Neural cell (in vitro differentiated cells): Measurements from ENCODE around the gene RUNX1. TPM values are rescaled to one million over a fixed set of nuclear protein-coding genes. Genes with fewer than 3 reads are reported as not detected.

Experiments used
- H2AFZ ChIP-seq: fragments of 200-600, 300-800 bp; sonication (generic), shearing (Covaris generic); 2 replicates; pipeline ENCODE4 v1.6.0; 2014; ENCODE audit warnings: low read depth, mild to moderate bottlenecking, antibody characterized with exemption, low read length, moderate library complexity
- H3F3A ChIP-seq: fragments of 200-600 bp; shearing (Covaris generic); 2 replicates; pipeline ENCODE4 v1.6.1; 2016; ENCODE audit warnings: mild to moderate bottlenecking, moderate library complexity, mixed read lengths, antibody characterized with exemption, low read length; ENCODE audit not compliant: insufficient read depth, poor library complexity, severe bottlenecking
- H3K27ac ChIP-seq: fragments of 200-600, 300-800 bp; sonication (generic), shearing (Covaris generic); 2 replicates; pipeline ENCODE4 v1.5.1; 2014; ENCODE audit warnings: mild to moderate bottlenecking, low read length, moderate library complexity
- H3K27me3 ChIP-seq: fragments of 300-800, 200-600 bp; sonication (generic), shearing (Covaris generic); 2 replicates; pipeline ENCODE4 v1.6.0; 2014; ENCODE audit warnings: mild to moderate bottlenecking, low read depth, low read length, moderate library complexity; ENCODE audit not compliant: insufficient read depth
- H3K36me3 ChIP-seq: fragments of 300-800, 200-600 bp; sonication (generic), shearing (Covaris generic); 2 replicates; pipeline ENCODE4 v1.5.1; 2014; ENCODE audit warnings: mild to moderate bottlenecking, antibody characterized with exemption, low read length, moderate library complexity; ENCODE audit not compliant: insufficient read depth
- H3K4me2 ChIP-seq: fragments of 300-800, 200-600 bp; sonication (generic), shearing (Covaris generic); 2 replicates; pipeline ENCODE4 v1.6.0; 2014; ENCODE audit warnings: mild to moderate bottlenecking, low read length
- H3K4me3 ChIP-seq: fragments of 300-800, 200-600 bp; sonication (generic), shearing (Covaris generic); 2 replicates; pipeline ENCODE4 v1.5.1; 2014; ENCODE audit warnings: mild to moderate bottlenecking, low read length, moderate library complexity
- H3K79me2 ChIP-seq: fragments of 200-600 bp; shearing (Covaris generic); replicated peaks from 2 replicates; pipeline ENCODE4 v1.6.0; 2014; ENCODE audit warnings: mild to moderate bottlenecking, low read length, moderate library complexity; ENCODE audit not compliant: insufficient read depth
- H3K9ac ChIP-seq: fragments of 300-800, 200-600 bp; sonication (generic), shearing (Covaris generic); 2 replicates; pipeline ENCODE4 v1.6.1; 2016; ENCODE audit warnings: mild to moderate bottlenecking, low read length, mixed read lengths
- H3K9me2 ChIP-seq: fragments of 200-600 bp; shearing (Covaris generic); 2 replicates; pipeline ENCODE4 v1.6.1; 2016; ENCODE audit warnings: mild to moderate bottlenecking, low read length, mixed read lengths; ENCODE audit not compliant: insufficient read depth
- H3K9me3 ChIP-seq: fragments of 200-600, 300-800 bp; sonication (generic), shearing (Covaris generic); 2 replicates; pipeline ENCODE4 v1.6.1; 2016; ENCODE audit warnings: mild to moderate bottlenecking, mixed run types, low read length, moderate library complexity, mixed read lengths
- H4K20me1 ChIP-seq: fragments of 200-600 bp; shearing (Covaris generic); 2 replicates; pipeline ENCODE4 v1.6.1; 2016; ENCODE audit warnings: mild to moderate bottlenecking, mixed run types; ENCODE audit not compliant: insufficient read depth
- CTCF ChIP-seq: fragments of 450-650 bp; IDR thresholded peaks from 2 replicates; pipeline ENCODE4 v1.5.1; 2014; ENCODE audit warnings: antibody characterized with exemption, mild to moderate bottlenecking, moderate library complexity; ENCODE audit not compliant: poor library complexity, severe bottlenecking
- EP300 ChIP-seq: fragments of 450-650 bp; conservative IDR thresholded peaks from 2 replicates; pipeline ENCODE4 v1.6.1; 2014; ENCODE audit warnings: antibody characterized with exemption, mild to moderate bottlenecking, moderate library complexity; ENCODE audit not compliant: poor library complexity, severe bottlenecking
- EZH2 ChIP-seq: fragments of 200-600, 300-800 bp; shearing (Covaris generic), sonication (generic); IDR thresholded peaks from 2 replicates; pipeline ENCODE4 v1.6.1; 2014; ENCODE audit warnings: antibody characterized with exemption, low read length, borderline replicate concordance, mild to moderate bottlenecking; ENCODE audit not compliant: insufficient read depth, poor library complexity, severe bottlenecking
- MXI1 ChIP-seq: fragments of 450-650 bp; conservative IDR thresholded peaks from 2 replicates; pipeline ENCODE4 v1.6.1; 2014; ENCODE audit warnings: antibody characterized with exemption, mild to moderate bottlenecking; ENCODE audit not compliant: poor library complexity, severe bottlenecking
- POLR2AphosphoS5 ChIP-seq: IDR thresholded peaks from 2 replicates; pipeline ENCODE4 v1.6.1; 2012
- RAD21 ChIP-seq: fragments of 450-650 bp; conservative IDR thresholded peaks from 2 replicates; pipeline ENCODE4 v1.6.1; 2014; ENCODE audit warnings: antibody characterized with exemption, mild to moderate bottlenecking, moderate library complexity
- SMC3 ChIP-seq: fragments of 450-650 bp; conservative IDR thresholded peaks from 2 replicates; pipeline ENCODE4 v1.6.1; 2014; ENCODE audit warnings: antibody characterized with exemption, mild to moderate bottlenecking, moderate library complexity; ENCODE audit not compliant: poor library complexity
- TAF1 ChIP-seq: IDR thresholded peaks from 2 replicates; pipeline ENCODE4 v1.6.1; 2012; ENCODE audit warnings: low read depth
- polyA plus RNA-seq: library from polyadenylated mRNA; depleted of rRNA; stranded (reverse); fragments of >200 nt; gene quantifications from 2 replicates; pipeline ENCODE4 v1.2.3, GENCODE V29; 2014
- TF ChIP-seq, protein P1 (sequence below): IDR thresholded peaks from 2 replicates; pipeline ENCODE4 v1.6.1; 2012; ENCODE audit warnings: borderline replicate concordance

RUNX1 gene
- polyA plus RNA-seq, 1 donor from 2014 or later = not detected

- TF ChIP-seq, protein P1, sequence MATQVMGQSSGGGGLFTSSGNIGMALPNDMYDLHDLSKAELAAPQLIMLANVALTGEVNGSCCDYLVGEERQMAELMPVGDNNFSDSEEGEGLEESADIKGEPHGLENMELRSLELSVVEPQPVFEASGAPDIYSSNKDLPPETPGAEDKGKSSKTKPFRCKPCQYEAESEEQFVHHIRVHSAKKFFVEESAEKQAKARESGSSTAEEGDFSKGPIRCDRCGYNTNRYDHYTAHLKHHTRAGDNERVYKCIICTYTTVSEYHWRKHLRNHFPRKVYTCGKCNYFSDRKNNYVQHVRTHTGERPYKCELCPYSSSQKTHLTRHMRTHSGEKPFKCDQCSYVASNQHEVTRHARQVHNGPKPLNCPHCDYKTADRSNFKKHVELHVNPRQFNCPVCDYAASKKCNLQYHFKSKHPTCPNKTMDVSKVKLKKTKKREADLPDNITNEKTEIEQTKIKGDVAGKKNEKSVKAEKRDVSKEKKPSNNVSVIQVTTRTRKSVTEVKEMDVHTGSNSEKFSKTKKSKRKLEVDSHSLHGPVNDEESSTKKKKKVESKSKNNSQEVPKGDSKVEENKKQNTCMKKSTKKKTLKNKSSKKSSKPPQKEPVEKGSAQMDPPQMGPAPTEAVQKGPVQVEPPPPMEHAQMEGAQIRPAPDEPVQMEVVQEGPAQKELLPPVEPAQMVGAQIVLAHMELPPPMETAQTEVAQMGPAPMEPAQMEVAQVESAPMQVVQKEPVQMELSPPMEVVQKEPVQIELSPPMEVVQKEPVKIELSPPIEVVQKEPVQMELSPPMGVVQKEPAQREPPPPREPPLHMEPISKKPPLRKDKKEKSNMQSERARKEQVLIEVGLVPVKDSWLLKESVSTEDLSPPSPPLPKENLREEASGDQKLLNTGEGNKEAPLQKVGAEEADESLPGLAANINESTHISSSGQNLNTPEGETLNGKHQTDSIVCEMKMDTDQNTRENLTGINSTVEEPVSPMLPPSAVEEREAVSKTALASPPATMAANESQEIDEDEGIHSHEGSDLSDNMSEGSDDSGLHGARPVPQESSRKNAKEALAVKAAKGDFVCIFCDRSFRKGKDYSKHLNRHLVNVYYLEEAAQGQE = no peak
- no peak for TF ChIP-seq POLR2AphosphoS5
Measured at GRCh38 chr21:34779860-34780259, 269.2 kb downstream of the RUNX1 start (continued).

GRCh38 chr21:34775793-34776192 is 273.3 kb downstream of the RUNX1 start:
- H3K36me3 ChIP-seq = no peaks in the 10 kb centered on the region
- no peak overlapping the region for H3K4me2 ChIP-seq
- no peak overlapping the region for H3K4me3 ChIP-seq
- no peak overlapping the region for H3K9ac ChIP-seq
- TF ChIP-seq POLR2AphosphoS5 (no peak), EP300 (no peak), MXI1 (no peak), EZH2 (no peak), SMC3 (no peak)
- H3K79me2 ChIP-seq = no peaks in the 10 kb centered on the region
- H4K20me1 ChIP-seq = no peaks in the 10 kb centered on the region
- H3F3A ChIP-seq = no peaks in the 10 kb centered on the region
- H3K27ac ChIP-seq = no peak overlapping the region
- no peak overlapping the region for H2AFZ ChIP-seq
- H3K9me2 ChIP-seq = no peaks in the 10 kb centered on the region
- no peaks in the 10 kb centered on the region for H3K9me3 ChIP-seq
- no peaks in the 10 kb centered on the region for H3K27me3 ChIP-seq

GRCh38 chr21:34774750-34775149 is 274.4 kb downstream of the RUNX1 start:
- H3K79me2 ChIP-seq = no peaks in the 10 kb centered on the region
- H3K27ac ChIP-seq = no peak overlapping the region
- no peak overlapping the region for H3K9ac ChIP-seq
- H3K27me3 ChIP-seq = no peaks in the 10 kb centered on the region
- H3K9me2 ChIP-seq = no peaks in the 10 kb centered on the region
- TF ChIP-seq TAF1 (no peak), EP300 (no peak), MXI1 (no peak), EZH2 (no peak), CTCF (no peak), POLR2AphosphoS5 (no peak), RAD21 (no peak), SMC3 (no peak)
- TF ChIP-seq, protein P1 = no peak
- no peak overlapping the region for H3K4me2 ChIP-seq
- H3K36me3 ChIP-seq = no peaks in the 10 kb centered on the region
- no peak overlapping the region for H3K4me3 ChIP-seq
- no peaks in the 10 kb centered on the region for H3F3A ChIP-seq
- no peaks in the 10 kb centered on the region for H3K9me3 ChIP-seq
- no peaks in the 10 kb centered on the region for H4K20me1 ChIP-seq
- H2AFZ ChIP-seq = no peak overlapping the region
